WERI-Rb-1 (cell line): ENCODE measurements around the gene PTPRN2.

Source experiments
- DNase-seq: peaks from one replicate; pipeline ENCODE4 v3.0.0-alpha.2; 2020
- H3K27ac ChIP-seq: fragments of 250-450 bp; sonication (Bioruptor Pico); 2 replicates; pipeline ENCODE4 v1.5.1; 2020; ENCODE audit warnings: mild to moderate bottlenecking, moderate library complexity
- H3K27me3 ChIP-seq: fragments of 250-450 bp; sonication (Bioruptor Pico); 2 replicates; pipeline ENCODE4 v1.5.1; 2021; ENCODE audit warnings: mild to moderate bottlenecking, low read depth, moderate library complexity; ENCODE audit not compliant: insufficient read depth, severe bottlenecking
- H3K36me3 ChIP-seq: fragments of 250-450 bp; sonication (Bioruptor Pico); 2 replicates; pipeline ENCODE4 v1.5.1; 2020; ENCODE audit warnings: mild to moderate bottlenecking, moderate library complexity
- H3K4me3 ChIP-seq: 2 replicates; pipeline ENCODE4 v1.5.1; 2011; ENCODE audit warnings: low read depth, mild to moderate bottlenecking, control low read depth, low read length
- H3K9me3 ChIP-seq: fragments of 250-450 bp; sonication (Bioruptor Pico); 2 replicates; pipeline ENCODE4 v1.5.1; 2021; ENCODE audit warnings: mild to moderate bottlenecking, moderate library complexity; ENCODE audit not compliant: severe bottlenecking
- TF ChIP-seq, protein P1 (sequence below): IDR thresholded peaks from 2 replicates; pipeline ENCODE4 v1.5.1; 2011; ENCODE audit warnings: low read depth, mild to moderate bottlenecking, control low read depth, inconsistent platforms, low read length

Gene PTPRN2

DNA sequence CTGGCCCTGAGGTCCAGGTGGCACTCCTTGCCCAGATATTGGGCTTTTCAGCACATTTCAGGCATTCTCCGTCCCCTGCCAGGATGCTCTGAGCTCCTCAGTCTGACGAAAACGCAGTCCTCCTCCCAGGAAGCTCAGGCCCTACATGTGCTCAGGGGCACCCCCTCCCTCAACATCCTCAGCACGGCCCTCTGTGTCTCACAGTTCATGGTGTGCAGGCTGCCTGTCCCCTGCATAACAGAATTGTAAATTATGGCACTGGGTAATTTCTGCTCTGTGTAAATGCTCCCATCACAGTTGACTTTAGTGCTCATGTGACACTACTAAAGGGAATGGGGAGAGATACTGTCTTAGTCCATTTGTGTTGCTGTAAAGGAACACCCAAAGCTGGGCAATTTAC is 687.1 kb downstream of the PTPRN2 start:
- no peak for DNase-seq
- TF ChIP-seq, protein P1, sequence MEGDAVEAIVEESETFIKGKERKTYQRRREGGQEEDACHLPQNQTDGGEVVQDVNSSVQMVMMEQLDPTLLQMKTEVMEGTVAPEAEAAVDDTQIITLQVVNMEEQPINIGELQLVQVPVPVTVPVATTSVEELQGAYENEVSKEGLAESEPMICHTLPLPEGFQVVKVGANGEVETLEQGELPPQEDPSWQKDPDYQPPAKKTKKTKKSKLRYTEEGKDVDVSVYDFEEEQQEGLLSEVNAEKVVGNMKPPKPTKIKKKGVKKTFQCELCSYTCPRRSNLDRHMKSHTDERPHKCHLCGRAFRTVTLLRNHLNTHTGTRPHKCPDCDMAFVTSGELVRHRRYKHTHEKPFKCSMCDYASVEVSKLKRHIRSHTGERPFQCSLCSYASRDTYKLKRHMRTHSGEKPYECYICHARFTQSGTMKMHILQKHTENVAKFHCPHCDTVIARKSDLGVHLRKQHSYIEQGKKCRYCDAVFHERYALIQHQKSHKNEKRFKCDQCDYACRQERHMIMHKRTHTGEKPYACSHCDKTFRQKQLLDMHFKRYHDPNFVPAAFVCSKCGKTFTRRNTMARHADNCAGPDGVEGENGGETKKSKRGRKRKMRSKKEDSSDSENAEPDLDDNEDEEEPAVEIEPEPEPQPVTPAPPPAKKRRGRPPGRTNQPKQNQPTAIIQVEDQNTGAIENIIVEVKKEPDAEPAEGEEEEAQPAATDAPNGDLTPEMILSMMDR: no peak
- Histone ChIP-seq H3K27ac (no peak overlapping the region), H3K4me3 (no peak overlapping the region), H3K27me3 (no peaks in the 10 kb centered on the region), H3K36me3 (no peaks in the 10 kb centered on the region), H3K9me3 (no peaks in the 10 kb centered on the region)

DNA sequence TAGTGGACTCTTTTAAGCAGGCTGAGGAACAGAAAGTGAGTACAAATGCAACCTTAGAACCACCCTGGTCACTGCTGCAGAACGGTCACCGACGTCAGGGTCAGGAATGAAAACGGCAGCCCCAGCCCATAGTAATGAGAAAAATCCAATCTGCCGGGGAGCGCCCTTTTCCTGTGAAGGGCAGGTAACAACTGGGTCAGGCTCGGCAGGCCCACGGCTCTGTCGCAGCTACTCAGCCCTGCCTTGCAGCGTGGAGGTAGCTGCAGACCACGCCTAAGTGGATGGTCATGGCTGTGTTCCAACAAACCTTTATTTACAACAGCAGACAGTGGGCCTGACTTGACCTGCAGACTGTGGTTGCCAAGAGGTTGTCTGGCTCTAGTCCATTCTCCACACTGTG is 687.6 kb downstream of the PTPRN2 start:
- no peaks in the 10 kb centered on the region for H3K27me3 ChIP-seq
- TF ChIP-seq, protein P1: no peak
- no peak overlapping the region for H3K4me3 ChIP-seq
- H3K27ac ChIP-seq: no peak overlapping the region
- no peaks in the 10 kb centered on the region for H3K36me3 ChIP-seq
- DNase-seq: no peak
- no peaks in the 10 kb centered on the region for H3K9me3 ChIP-seq

DNA sequence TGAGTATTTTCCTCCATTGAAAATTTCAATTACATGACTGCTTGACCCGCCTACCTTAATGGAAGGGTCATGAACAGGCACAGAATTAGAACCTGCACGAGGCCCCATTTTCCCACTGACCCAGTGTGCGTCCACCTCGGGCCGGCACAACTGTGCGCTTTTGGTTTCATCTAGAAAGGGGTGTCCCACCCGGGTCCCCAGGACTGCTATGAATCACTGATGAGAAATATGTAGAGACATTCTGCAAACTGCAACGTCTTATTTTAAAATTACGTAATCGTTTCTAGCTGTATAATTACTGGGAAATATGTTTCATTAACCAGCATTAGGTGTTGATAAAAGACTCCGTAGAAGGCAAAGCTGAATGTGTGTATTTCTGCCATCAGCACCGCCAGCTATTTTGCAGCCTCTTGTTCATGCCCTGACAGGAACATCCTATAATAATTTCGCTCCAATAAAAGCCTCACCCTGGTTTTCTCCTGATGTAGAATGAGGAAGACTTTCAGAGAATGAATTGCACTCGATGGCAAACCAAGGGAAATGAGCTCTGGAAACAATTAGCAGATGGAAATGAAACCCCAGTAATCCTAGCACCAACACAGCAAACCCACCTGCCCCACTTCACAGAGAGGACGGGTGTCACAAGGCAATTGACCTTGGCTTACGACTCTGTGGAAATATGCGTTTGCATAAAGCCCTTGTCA is 688.7 kb downstream of the PTPRN2 start:
- TF ChIP-seq, protein P1: no peak
- DNase-seq: no peak

DNA sequence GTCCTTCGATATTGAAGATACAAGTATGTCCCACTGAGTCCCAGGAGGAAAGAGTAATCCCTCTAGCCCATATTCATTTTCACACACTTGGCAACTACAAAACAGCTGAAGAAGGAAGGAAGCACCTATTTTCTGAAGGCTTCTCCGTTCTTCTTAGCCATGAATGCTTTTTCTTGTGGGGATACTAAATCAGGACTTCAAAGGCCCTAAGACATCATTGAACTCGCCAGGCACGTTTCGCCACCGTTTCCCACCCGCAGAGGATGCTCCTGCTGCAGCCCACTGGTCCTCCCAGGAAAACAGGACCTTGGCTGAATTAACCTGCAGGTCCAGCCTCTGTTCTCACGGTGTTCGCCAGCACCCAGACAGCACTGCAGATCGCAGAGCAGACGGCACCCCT is 689.4 kb downstream of the PTPRN2 start:
- Histone ChIP-seq H3K27ac (no peak overlapping the region), H3K36me3 (no peaks in the 10 kb centered on the region), H3K27me3 (no peaks in the 10 kb centered on the region), H3K9me3 (no peaks in the 10 kb centered on the region), H3K4me3 (no peak overlapping the region)
- TF ChIP-seq, protein P1: no peak
- no peak for DNase-seq

More for the DNA sequence above, 688.7 kb downstream of the PTPRN2 start:
- Histone ChIP-seq H3K9me3 (no peaks in the 10 kb centered on the region), H3K27ac (no peak overlapping the region), H3K36me3 (no peaks in the 10 kb centered on the region), H3K27me3 (no peaks in the 10 kb centered on the region), H3K4me3 (no peak overlapping the region)

DNA sequence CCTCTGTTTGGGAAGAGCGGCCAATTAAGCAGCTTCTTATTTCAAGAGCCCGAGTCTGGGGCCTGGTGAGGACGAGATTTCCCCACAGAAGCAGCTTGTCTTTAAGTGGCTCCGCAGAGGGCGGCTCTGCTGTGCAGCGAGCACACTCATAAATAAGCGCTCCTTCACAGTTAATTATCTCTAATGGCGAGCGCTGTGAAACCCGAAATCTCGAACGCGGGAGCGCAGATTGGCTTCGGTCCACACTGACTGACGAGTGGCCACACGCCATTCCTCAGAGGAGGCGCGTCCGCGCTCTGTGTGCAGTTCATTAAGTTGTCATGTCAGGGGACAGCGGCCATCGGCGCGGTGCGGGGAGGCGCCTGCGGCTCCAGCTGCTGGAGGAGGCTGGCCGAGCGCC is 689.9 kb downstream of the PTPRN2 start:
- Histone ChIP-seq H3K36me3 (no peaks in the 10 kb centered on the region), H3K27me3 (no peaks in the 10 kb centered on the region), H3K4me3 (peak overlapping the region; percentile 40), H3K27ac (no peak overlapping the region), H3K9me3 (no peaks in the 10 kb centered on the region)
- TF ChIP-seq, protein P1: no peak
- peak; percentile 56 for DNase-seq
